Endothelial cell of umbilical vein (primary cell): ENCODE results near the gene RABL6. TPM values are rescaled to one million over a fixed set of nuclear protein-coding genes. Genes with fewer than 3 reads are reported as not detected.

Source experiments
- BruUV-seq: library from RNA; stranded (reverse); fragments of 400-500 nt; replicated peaks from 2 replicates; lab custom pipeline; 2021; lab: Mats Ljungman, UMichigan
- CTCF ChIA-PET: fragments of 300-600, 350-600 bp; sonication (Branson Sonifier 250); formaldehyde crosslinking; loops from one replicate; lab custom pipeline; 2021; ENCODE audit warnings: antibody characterized with exemption, inconsistent platforms; lab: Charles Lee
- POLR2A ChIA-PET: fragments of 300-600, 350-600 bp; sonication (Branson Sonifier 250); formaldehyde crosslinking; loops from one replicate; lab custom pipeline; 2021; ENCODE audit warnings: antibody characterized with exemption, inconsistent platforms; lab: Charles Lee
- DNase-seq: peaks from one replicate; pipeline ENCODE4 v3.0.0-alpha.2; 2011; ENCODE audit warnings: low read depth, low spot score
- FAIRE-seq: peaks from 2 replicates; lab custom pipeline; 2011; peaks lifted over from hg19 to GRCh38; lab: Jason Lieb, UNC
- H2AFZ ChIP-seq: 2 replicates; pipeline ENCODE4 v1.6.0; 2012; ENCODE audit warnings: low read depth, low read length, control low read depth, inconsistent platforms
- H3K27ac ChIP-seq: 2 replicates; pipeline ENCODE4 v1.5.1; 2011; ENCODE audit warnings: low read depth, mild to moderate bottlenecking, control low read depth, low read length, moderate library complexity; ENCODE audit not compliant: insufficient read depth
- H3K27me3 ChIP-seq, 2 experiments: 2 replicates each; pipeline versions ENCODE4 v1.6.0 to v1.6.1; 2011; ENCODE audit warnings: low read length in 2 of 2, mixed read lengths in 1 of 2; ENCODE audit not compliant: control insufficient read depth in 2 of 2, insufficient read depth in 2 of 2
- H3K36me3 ChIP-seq, 2 experiments: 2 replicates in 1 of 2; 3 replicates in 1 of 2; pipeline ENCODE4 v1.5.1; 2011; ENCODE audit warnings: low read length in 2 of 2, mild to moderate bottlenecking in 1 of 2, moderate library complexity in 1 of 2; ENCODE audit not compliant: control insufficient read depth in 2 of 2, insufficient read depth in 2 of 2; ENCODE audit errors: extremely low read depth in 1 of 2
- H3K4me1 ChIP-seq: 3 replicates; pipeline ENCODE4 v1.5.1; 2011; ENCODE audit warnings: mild to moderate bottlenecking, low read length; ENCODE audit not compliant: control insufficient read depth, insufficient read depth; ENCODE audit errors: extremely low read depth
- H3K4me2 ChIP-seq: 2 replicates; pipeline ENCODE4 v1.6.1; 2011; ENCODE audit warnings: low read length, control low read depth, mixed read lengths; ENCODE audit not compliant: insufficient read depth
- H3K4me3 ChIP-seq, 3 experiments: fragments of 200-600 bp in 1 of 3; sonication (generic), shearing (Covaris generic) in 1 of 3; replicated peaks in 1 of 3; 2 replicates each; pipeline ENCODE4 v1.5.1; 2011 to 2016; ENCODE audit warnings: control low read depth in 3 of 3, low read length in 3 of 3, mild to moderate bottlenecking in 2 of 3, inconsistent platforms in 1 of 3, low read depth in 1 of 3, moderate library complexity in 1 of 3; ENCODE audit not compliant: insufficient read depth in 1 of 3
- H3K79me2 ChIP-seq: 2 replicates; pipeline ENCODE4 v1.6.0; 2012; ENCODE audit warnings: low read length, inconsistent platforms; ENCODE audit not compliant: control insufficient read depth, insufficient read depth
- H3K9ac ChIP-seq: replicated peaks from 2 replicates; pipeline ENCODE3; 2011; ENCODE audit warnings: low read length, control low read depth; ENCODE audit not compliant: insufficient read depth; ENCODE audit errors: extremely low read depth
- H3K9me1 ChIP-seq: replicated peaks from 3 replicates; pipeline ENCODE4 v1.6.0; 2011; ENCODE audit warnings: mild to moderate bottlenecking, low read length; ENCODE audit not compliant: control insufficient read depth, insufficient read depth; ENCODE audit errors: extremely low read depth
- H3K9me3 ChIP-seq: replicated peaks from 2 replicates; pipeline ENCODE4 v1.5.1; 2012; ENCODE audit warnings: low read length, inconsistent platforms; ENCODE audit not compliant: control insufficient read depth, insufficient read depth
- H4K20me1 ChIP-seq: replicated peaks from 2 replicates; pipeline ENCODE3; 2011; ENCODE audit warnings: mild to moderate bottlenecking, low read length; ENCODE audit not compliant: control insufficient read depth, insufficient read depth; ENCODE audit errors: extremely low read depth
- EZH2 ChIP-seq: IDR thresholded peaks from 2 replicates; pipeline ENCODE4 v1.6.1; 2012; ENCODE audit warnings: borderline replicate concordance, low read depth, mild to moderate bottlenecking, moderate library complexity, low read length, inconsistent platforms; ENCODE audit not compliant: severe bottlenecking
- FOS ChIP-seq: IDR thresholded peaks from 2 replicates; pipeline ENCODE4 v1.6.1; 2011; ENCODE audit warnings: mild to moderate bottlenecking, low read length, moderate library complexity, borderline replicate concordance; ENCODE audit not compliant: insufficient read depth
- GATA2 ChIP-seq: IDR thresholded peaks from 2 replicates; pipeline ENCODE4 v1.7.0; 2011; ENCODE audit warnings: low read depth, mild to moderate bottlenecking, moderate library complexity, mixed read lengths, low read length; ENCODE audit not compliant: insufficient read length, insufficient read depth
- JUN ChIP-seq: IDR thresholded peaks from 2 replicates; pipeline ENCODE4 v1.6.1; 2011; ENCODE audit warnings: borderline replicate concordance, low read depth; ENCODE audit not compliant: insufficient read length, insufficient read depth
- MYC ChIP-seq: IDR thresholded peaks from one replicate; pipeline ENCODE4 v1.6.1; 2011; ENCODE audit warnings: mild to moderate bottlenecking, low read depth, low read length
- POLR2A ChIP-seq: IDR thresholded peaks from 2 replicates; pipeline ENCODE4 v1.6.1; 2012; ENCODE audit warnings: low read depth, mild to moderate bottlenecking, control low read depth, low read length
- dilution Hi-C: fragments of 300-500 bp; cut with MboI; formaldehyde crosslinking; loops from one replicate; pipeline ENCODE4 v1.15.0; 2019; ENCODE audit warnings: low sequenced_read_pairs; ENCODE audit not compliant: extremely low pct_ligation_motif_present
- intact Hi-C: fragments of 100-400 bp; cut with micrococcal nuclease; formaldehyde crosslinking; loops from one replicate; pipeline ENCODE4 v1.10.0; 2022
- polyA plus RNA-seq, 4 experiments: library from polyadenylated mRNA; depleted of rRNA in 3 of 4; stranded (reverse) in 3 of 4; unstranded in 1 of 4; fragments of >200 nt; gene quantifications; 2 replicates each; pipeline versions ENCODE4 v1.2.1 to v1.2.3, GENCODE V29; 2011 to 2012; ENCODE audit warnings: missing spikeins in 1 of 4
- total RNA-seq: library from RNA; stranded (reverse); gene quantifications from 2 replicates; pipeline ENCODE4 v1.2.3, GENCODE V29; 2021
- TF ChIP-seq, protein P1 (sequence below): IDR thresholded peaks from 2 replicates; pipeline ENCODE4 v1.6.1; 2011; ENCODE audit not compliant: insufficient read depth, insufficient read length
- TF ChIP-seq, protein P2 (sequence below), 2 donors: IDR thresholded peaks; 1 replicate in 1 of 2; 2 replicates in 1 of 2; pipeline ENCODE4 v1.5.1; 2011; ENCODE audit warnings: low read length in 2 of 2, mild to moderate bottlenecking in 2 of 2, moderate library complexity in 2 of 2, control low read depth in 1 of 2, inconsistent platforms in 1 of 2, low read depth in 1 of 2; ENCODE audit not compliant: insufficient read depth in 1 of 2; ENCODE audit errors: extremely low read depth in 1 of 2

RABL6 gene
- total and polyA plus RNA-seq, 2 donors (not counting 3 experiments of a cell fraction or from before 2014, with no cell fraction given) = 60.8 to 112 TPM

DNA sequence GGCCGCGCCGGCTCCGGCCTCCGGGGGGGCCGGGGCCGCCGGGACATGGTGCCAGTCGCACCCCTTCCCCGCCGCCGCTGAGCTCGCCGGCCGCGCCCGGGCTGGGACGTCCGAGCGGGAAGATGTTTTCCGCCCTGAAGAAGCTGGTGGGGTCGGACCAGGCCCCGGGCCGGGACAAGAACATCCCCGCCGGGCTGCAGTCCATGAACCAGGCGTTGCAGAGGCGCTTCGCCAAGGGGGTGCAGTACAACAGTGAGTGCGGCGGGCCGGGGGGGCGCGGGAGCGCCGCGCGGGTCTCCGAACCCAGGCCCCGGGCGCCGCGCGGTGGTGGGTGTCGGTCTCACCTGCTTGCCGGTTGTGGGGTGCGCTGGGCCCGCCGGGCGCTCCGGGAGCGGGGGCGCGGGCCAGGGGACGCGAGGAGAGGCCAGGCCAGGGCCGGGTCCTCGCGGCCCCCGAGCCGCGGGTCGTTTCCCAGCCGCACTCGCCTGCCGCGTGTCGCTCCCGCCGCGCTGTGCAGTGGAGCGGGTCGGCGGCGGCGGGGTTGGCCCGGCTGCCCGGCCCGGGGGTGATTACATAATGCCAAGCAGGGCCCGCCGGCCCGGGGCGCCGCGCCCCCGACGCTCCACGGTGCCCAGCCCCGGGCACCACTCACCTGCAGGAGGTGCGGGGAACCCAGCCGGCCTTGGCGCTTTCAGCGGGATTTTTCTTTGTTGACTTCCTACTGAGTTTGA lies 492 bp downstream of the RABL6 start:
- Histone ChIP-seq H3K9ac (peak overlapping the region; percentile 80), H4K20me1 (no peaks in the 10 kb centered on the region), H3K9me3 (no peaks in the 10 kb centered on the region), H3K36me3 (peaks cover 3 to 6% of the 10 kb centered on the region in 2 experiments), H3K4me2 (peak overlapping the region; percentile 70), H3K27ac (peak overlapping the region; percentile 59), H3K27me3 (no peaks in the 10 kb centered on the region), H2AFZ (peak overlapping the region; percentile 71), H3K4me3 (peak overlapping the region; percentile 78 to 98 (median 90)), H3K4me1 (peaks cover 15% of the 10 kb centered on the region), H3K9me1 (no peaks in the 10 kb centered on the region), H3K79me2 (peaks cover 44% of the 10 kb centered on the region)
- POLR2A ChIA-PET = interaction anchor here (1.0 kb wide), 1 partner anchor 12 kb away, joined by 7 read pairs; no protein-coding TSS in a partner anchor
- TF ChIP-seq FOS (no peak), GATA2 (no peak), JUN (no peak), POLR2A (no peak), EZH2 (no peak), MYC (no peak)
- TF ChIP-seq, protein P1, sequence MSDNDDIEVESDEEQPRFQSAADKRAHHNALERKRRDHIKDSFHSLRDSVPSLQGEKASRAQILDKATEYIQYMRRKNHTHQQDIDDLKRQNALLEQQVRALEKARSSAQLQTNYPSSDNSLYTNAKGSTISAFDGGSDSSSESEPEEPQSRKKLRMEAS = no peak
- TF ChIP-seq, protein P2, sequence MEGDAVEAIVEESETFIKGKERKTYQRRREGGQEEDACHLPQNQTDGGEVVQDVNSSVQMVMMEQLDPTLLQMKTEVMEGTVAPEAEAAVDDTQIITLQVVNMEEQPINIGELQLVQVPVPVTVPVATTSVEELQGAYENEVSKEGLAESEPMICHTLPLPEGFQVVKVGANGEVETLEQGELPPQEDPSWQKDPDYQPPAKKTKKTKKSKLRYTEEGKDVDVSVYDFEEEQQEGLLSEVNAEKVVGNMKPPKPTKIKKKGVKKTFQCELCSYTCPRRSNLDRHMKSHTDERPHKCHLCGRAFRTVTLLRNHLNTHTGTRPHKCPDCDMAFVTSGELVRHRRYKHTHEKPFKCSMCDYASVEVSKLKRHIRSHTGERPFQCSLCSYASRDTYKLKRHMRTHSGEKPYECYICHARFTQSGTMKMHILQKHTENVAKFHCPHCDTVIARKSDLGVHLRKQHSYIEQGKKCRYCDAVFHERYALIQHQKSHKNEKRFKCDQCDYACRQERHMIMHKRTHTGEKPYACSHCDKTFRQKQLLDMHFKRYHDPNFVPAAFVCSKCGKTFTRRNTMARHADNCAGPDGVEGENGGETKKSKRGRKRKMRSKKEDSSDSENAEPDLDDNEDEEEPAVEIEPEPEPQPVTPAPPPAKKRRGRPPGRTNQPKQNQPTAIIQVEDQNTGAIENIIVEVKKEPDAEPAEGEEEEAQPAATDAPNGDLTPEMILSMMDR (IDR thresholded peaks at IDR 0.05; ENCODE audit: extremely low read depth in 1 of 2, insufficient read depth in 1 of 2, low read depth in 1 of 2, low read length in 2 of 2) = no peak
- DNase-seq = peak; percentile 25
- CTCF ChIA-PET = interaction anchor here (0.7 to 3.7 kb wide), 7 partner anchors 12 to 241 kb away, joined by 3 to 13 read pairs (median 5); partner anchors contain the start of genes AJM1 and TMEM141
- no TSS peak for BruUV-seq
- dilution Hi-C loops (loop anchor here (25.0 kb wide), 1 partner anchor 129 kb away; the partner anchor contains the start of genes C8G and FBXW5), intact Hi-C loops (loop anchor here (5.0 kb wide), 1 partner anchor 34 kb away; the partner anchor contains the start of gene AJM1)
- no peak for FAIRE-seq
